Fibroblast of the aortic adventitia (primary cell): ENCODE results near the gene SUSD1. TPM values are rescaled to one million over a fixed set of nuclear protein-coding genes. Genes with fewer than 3 reads are reported as not detected.

Source experiments
- DNase-seq: peaks from one replicate; pipeline ENCODE4 v3.0.0-alpha.2; 2010; ENCODE audit warnings: low read depth
- H3K4me3 ChIP-seq: 2 replicates; pipeline ENCODE4 v1.5.1; 2011; ENCODE audit warnings: low read depth, mild to moderate bottlenecking, control low read depth, low read length, moderate library complexity
- CTCF ChIP-seq: IDR thresholded peaks from 2 replicates; pipeline ENCODE4 v1.5.1; 2011; ENCODE audit warnings: mild to moderate bottlenecking, low read length, control low read depth, inconsistent platforms; ENCODE audit not compliant: insufficient read depth
- total RNA-seq: library from RNA; depleted of rRNA; stranded (reverse); fragments of >200 nt; gene quantifications from 2 replicates; pipeline ENCODE4 v1.2.3, GENCODE V29; 2012; ENCODE audit warnings: low replicate concordance

Gene SUSD1
- total RNA-seq, 1 donor: 16.4 TPM

GRCh38 chr9:112094241-112094640, 80.9 kb downstream of the SUSD1 start:
- H3K4me3 ChIP-seq: no peak overlapping the region
- TF ChIP-seq CTCF: no peak
- DNase-seq: no peak

- H3K4me3 ChIP-seq: no peak overlapping the region
- DNase-seq: no peak
- TF ChIP-seq CTCF: no peak
These were observed 81.3 kb downstream of the SUSD1 start for GRCh38 chr9:112093870-112094216.

GRCh38 chr9:112093147-112093869, 81.8 kb downstream of the SUSD1 start:
- no peak for TF ChIP-seq CTCF
- no peak overlapping the region for H3K4me3 ChIP-seq
- no peak for DNase-seq

- DNase-seq: peak; percentile 36
- H3K4me3 ChIP-seq: no peak overlapping the region
- peak; percentile 40 for TF ChIP-seq CTCF
These were observed 83.3 kb downstream of the SUSD1 start for GRCh38 chr9:112091810-112092209.

GRCh38 chr9:112087506-112087905, 87.6 kb downstream of the SUSD1 start:
- no peak overlapping the region for H3K4me3 ChIP-seq
- TF ChIP-seq CTCF: no peak
- DNase-seq: no peak

GRCh38 chr9:112086627-112087026, 88.5 kb downstream of the SUSD1 start:
- peak; percentile 61 for DNase-seq
- H3K4me3 ChIP-seq: no peak overlapping the region
- peak; percentile 55 for TF ChIP-seq CTCF

- no peak for TF ChIP-seq CTCF
- no peak for DNase-seq
- no peak overlapping the region for H3K4me3 ChIP-seq
These were observed 90.2 kb downstream of the SUSD1 start for GRCh38 chr9:112084907-112085306.
